RWPE1 (cell line): ENCODE measurements around the gene SLC12A4.

Experiments
- CTCF ChIA-PET: fragments of 350-600 bp; sonication (Branson Sonifier 250); formaldehyde crosslinking; extraction: SDS; loops from one replicate; lab custom pipeline; 2021; lab: Yijun Ruan, JAX
- POLR2A ChIA-PET: fragments of 400-600 bp; formaldehyde crosslinking; extraction: SDS; loops from one replicate; lab custom pipeline; 2020; ENCODE audit warnings: antibody characterized with exemption; ENCODE audit not compliant: low non-redundant PET; lab: Yijun Ruan, JAX
- DNase-seq: peaks from one replicate; pipeline ENCODE4 v3.0.0; 2012; ENCODE audit warnings: low spot score
- H3K27ac ChIP-seq: fragments of 450-650 bp; 2 replicates; pipeline ENCODE4 v1.5.1; 2017
- TF ChIP-seq, protein P1 (sequence below): fragments of 450-650 bp; conservative IDR thresholded peaks from 2 replicates; pipeline ENCODE4 v1.5.1; 2017; ENCODE audit warnings: low read depth, mild to moderate bottlenecking

Gene SLC12A4

DNA sequence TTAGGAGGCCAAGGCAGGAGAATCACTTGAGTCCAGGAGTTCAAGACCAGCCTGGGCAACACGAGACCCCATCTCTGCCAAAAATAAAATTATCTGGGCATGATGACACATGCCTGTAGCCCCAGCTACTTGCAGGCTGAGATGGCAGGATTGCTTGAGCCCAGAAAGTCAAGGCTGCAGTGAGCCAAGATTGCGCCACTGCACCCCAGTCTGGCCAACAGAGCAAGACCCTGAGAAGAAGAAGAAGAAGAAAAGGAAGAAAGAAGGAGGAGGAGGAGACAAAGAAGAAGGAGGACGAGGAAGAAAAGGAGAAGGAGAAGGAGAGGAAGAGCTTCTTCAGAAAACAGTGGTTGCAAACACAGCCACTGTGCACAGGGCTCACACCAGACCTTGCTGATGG, 20.2 kb upstream of the SLC12A4 start:
- DNase-seq, result no peak
- ChIA-PET CTCF (interaction anchor here (0.7 to 1.1 kb wide), 2 partner anchors 42 to 52 kb away, joined by 3 to 6 read pairs; no protein-coding TSS in a partner anchor), POLR2A (no interaction called here)
- no peak overlapping the region for H3K27ac ChIP-seq
- TF ChIP-seq, protein P1, sequence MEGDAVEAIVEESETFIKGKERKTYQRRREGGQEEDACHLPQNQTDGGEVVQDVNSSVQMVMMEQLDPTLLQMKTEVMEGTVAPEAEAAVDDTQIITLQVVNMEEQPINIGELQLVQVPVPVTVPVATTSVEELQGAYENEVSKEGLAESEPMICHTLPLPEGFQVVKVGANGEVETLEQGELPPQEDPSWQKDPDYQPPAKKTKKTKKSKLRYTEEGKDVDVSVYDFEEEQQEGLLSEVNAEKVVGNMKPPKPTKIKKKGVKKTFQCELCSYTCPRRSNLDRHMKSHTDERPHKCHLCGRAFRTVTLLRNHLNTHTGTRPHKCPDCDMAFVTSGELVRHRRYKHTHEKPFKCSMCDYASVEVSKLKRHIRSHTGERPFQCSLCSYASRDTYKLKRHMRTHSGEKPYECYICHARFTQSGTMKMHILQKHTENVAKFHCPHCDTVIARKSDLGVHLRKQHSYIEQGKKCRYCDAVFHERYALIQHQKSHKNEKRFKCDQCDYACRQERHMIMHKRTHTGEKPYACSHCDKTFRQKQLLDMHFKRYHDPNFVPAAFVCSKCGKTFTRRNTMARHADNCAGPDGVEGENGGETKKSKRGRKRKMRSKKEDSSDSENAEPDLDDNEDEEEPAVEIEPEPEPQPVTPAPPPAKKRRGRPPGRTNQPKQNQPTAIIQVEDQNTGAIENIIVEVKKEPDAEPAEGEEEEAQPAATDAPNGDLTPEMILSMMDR, result no peak

DNA sequence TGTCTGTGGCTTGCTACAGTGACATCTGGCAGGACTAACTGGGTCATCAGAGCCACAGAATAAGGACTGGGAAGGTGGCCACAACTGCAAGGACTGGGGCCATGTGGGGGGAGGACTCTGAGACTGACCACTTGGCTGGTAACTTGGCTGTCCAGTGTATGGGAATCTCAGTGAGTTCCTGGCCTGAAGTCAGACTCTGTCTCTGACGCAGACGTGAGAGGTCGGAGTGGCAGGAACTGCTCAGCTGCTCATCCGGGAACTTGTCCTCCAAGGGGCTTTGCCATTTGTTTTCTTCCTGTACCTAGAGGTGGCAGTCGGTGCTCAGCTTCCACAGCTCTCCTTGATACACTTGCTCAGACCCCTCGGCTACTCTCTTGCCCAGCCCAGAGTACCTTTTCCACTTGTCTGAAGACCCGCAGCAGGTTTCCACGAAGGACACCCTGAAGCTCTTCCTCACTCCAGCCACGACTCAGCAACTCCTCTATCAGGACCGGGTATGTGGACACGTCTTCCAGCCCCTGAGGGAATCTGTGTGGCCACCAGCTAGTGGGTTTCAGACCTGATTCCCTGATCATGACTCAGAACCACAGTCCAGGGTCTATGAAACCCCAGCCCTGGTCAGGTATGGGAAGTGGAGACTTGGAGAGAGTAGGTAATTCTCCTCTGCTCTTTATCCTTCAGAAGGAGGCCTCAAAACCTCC, 19.2 kb upstream of the SLC12A4 start:
- DNase-seq, result no peak
- TF ChIP-seq, protein P1, result no peak
- ChIA-PET CTCF (interaction anchor here (0.6 kb wide), 1 partner anchor 62 kb away, joined by 4 read pairs; no protein-coding TSS in a partner anchor), POLR2A (no interaction called here)
- H3K27ac ChIP-seq, result no peak overlapping the region

DNA sequence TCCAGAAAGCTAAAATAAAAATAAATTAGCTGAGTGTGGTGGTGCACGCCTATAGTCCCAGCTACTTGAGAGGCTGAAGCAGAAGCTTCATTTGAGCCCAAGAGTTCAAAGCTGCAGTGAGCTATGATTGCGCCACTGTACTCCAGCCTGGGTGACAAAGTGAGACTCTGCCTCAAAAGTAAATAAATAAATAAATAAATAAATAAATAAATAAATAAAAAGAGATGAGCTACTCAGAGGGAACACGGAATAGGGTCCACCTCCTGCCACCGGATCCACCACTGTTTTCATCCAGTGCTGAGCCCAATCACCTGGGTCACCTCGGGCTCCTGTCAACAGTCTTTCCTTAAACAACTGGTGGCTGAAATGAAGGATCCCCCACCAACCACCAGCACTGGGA, 18.5 kb upstream of the SLC12A4 start:
- CTCF ChIA-PET, result no interaction called here
- TF ChIP-seq, protein P1, result no peak
- no peak for DNase-seq
- H3K27ac ChIP-seq, result no peak overlapping the region
- POLR2A ChIA-PET, result no interaction called here

DNA sequence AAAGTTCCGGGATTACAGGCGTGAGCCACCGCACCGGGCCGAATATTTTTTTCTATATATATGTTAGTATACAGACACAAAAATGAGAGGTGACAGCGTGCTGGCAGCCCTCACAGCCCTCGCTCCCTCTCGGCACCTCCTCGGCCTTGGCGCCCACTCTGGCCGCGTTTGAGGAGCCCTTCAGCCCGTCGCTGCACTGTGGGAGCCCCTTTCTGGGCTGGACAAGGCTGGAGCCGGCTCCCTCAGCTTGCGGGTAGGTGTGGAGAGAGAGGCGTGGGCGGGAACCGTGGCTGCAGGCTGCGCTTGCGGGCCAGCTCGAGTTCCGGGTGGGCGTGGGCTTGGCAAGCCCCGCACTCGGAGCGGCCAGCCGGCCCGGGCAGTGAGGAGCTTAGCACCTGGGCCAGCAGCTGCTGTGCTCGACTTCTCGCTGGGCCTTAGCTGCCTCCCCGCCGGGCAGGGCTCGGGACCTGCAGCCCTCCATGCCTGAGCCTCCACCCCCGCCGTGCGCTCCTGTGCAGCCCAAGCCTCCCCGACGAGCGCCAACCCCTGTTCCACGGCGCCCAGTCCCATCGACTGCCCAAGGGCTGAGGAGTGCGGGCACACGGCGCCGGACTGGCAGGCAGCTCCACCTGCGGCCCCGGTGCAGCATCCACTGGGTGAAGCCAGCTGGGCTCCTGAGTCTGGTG, 13.7 kb upstream of the SLC12A4 start:
- DNase-seq, result no peak
- ChIA-PET CTCF (interaction anchor here (0.6 kb wide), 1 partner anchor 249 kb away, joined by 5 read pairs; no protein-coding TSS in a partner anchor), POLR2A (no interaction called here)
- no peak overlapping the region for H3K27ac ChIP-seq
- TF ChIP-seq, protein P1, result no peak

DNA sequence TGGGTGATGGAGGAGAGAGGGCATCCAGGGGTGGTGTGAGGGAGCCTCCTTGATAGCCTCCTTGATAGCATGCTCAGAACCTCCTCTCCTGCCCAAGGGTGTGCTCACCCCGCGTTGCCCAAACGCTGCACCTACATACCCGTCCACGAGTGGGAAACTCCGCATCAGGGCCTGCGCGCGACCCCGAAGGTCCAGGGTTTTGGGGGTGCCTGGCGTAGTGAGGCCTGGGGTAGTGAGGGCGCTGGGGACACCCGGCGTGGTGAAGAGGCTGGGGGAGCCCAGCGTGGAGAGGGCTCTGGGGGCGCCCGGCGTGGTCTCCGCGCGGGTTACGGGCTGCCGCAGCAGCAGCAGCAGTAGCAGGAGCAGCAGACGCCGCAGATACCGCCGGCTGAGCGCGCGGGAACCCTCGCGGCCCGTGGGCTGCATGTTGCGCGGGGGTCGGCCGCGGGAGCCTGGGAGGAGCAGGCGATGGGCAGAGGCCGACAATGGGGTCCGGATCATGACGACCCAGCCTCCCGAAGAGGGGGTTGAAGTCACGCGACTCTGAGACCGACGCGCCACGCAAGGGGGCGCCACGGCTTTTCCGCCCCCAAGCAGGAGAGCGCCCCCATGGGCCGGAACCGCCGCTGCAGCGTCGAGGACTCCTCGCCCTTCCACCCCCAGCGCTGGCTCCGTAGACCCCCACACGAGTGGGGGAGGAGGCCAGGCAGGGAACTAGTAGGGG, 11.7 kb upstream of the SLC12A4 start, which contains the start of gene DPEP3:
TSS of gene DPEP3 (minus strand) at position 545 of the 724 bp plus-strand sequence. CDS start at position 426, 119 bp downstream.
- H3K27ac ChIP-seq, result no peak within 1 kb of the TSS
- ChIA-PET POLR2A (no interaction called here), CTCF (no interaction called here)
- DNase-seq, result no peak
- TF ChIP-seq, protein P1, result no peak
